ENCODE results near the gene AXIN1. TPM values are rescaled to one million over a fixed set of nuclear protein-coding genes. Genes with fewer than 3 reads are reported as not detected.

The AXIN1 gene
- total RNA-seq, 1 experiment from 2014 or later, result 49.8 TPM

DNA sequence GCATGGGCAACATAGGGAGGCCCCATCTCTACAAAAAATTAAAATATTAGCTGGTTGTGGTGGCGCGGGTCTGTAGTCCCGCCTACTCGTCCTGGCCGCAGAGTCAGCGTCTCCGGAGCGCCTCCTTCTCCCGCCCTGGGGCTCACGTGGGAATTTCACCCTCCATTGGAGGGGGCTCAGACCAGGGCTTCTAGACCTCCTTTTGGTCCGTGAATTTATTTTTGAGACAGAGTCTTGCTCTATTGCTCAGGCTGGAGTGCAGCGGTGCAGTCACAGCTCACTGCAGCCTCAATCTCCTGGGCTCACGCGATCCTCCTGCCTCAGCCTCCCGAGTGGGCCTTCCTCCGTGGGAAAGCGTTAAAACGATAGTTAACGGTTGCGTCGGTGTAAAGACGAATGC lies 44.1 kb upstream of the AXIN1 start:
- Mint-ChIP-seq H3K9me3 (ENCODE audit: low read depth, unreplicated experiment) (no peaks in the 10 kb centered on the region), H3K36me3 (ENCODE audit: insufficient read depth, unreplicated experiment) (peaks cover 56% of the 10 kb centered on the region), H3K4me1 (ENCODE audit: low read depth, unreplicated experiment) (peaks cover 9% of the 10 kb centered on the region), H3K27me3 (ENCODE audit: unreplicated experiment) (no peaks in the 10 kb centered on the region), H3K4me3 (ENCODE audit: low read depth, unreplicated experiment) (peak overlapping the region; percentile 63), H3K27ac (ENCODE audit: unreplicated experiment) (peak overlapping the region; percentile 74)
- no peak for DNase-seq
- CTCF ChIA-PET, result no interaction called here
- intact Hi-C loops (cut with micrococcal nuclease; ENCODE audit: unreplicated experiment), result loop anchor here (2.0 kb wide), 1 partner anchor 14 kb away; no protein-coding TSS in a partner anchor
- TF ChIP-seq, protein P1, sequence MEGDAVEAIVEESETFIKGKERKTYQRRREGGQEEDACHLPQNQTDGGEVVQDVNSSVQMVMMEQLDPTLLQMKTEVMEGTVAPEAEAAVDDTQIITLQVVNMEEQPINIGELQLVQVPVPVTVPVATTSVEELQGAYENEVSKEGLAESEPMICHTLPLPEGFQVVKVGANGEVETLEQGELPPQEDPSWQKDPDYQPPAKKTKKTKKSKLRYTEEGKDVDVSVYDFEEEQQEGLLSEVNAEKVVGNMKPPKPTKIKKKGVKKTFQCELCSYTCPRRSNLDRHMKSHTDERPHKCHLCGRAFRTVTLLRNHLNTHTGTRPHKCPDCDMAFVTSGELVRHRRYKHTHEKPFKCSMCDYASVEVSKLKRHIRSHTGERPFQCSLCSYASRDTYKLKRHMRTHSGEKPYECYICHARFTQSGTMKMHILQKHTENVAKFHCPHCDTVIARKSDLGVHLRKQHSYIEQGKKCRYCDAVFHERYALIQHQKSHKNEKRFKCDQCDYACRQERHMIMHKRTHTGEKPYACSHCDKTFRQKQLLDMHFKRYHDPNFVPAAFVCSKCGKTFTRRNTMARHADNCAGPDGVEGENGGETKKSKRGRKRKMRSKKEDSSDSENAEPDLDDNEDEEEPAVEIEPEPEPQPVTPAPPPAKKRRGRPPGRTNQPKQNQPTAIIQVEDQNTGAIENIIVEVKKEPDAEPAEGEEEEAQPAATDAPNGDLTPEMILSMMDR (IDR thresholded peaks at IDR 0.05; ENCODE audit: unreplicated experiment), result no peak
- BruUV-seq (replicated peaks), result no TSS peak

DNA sequence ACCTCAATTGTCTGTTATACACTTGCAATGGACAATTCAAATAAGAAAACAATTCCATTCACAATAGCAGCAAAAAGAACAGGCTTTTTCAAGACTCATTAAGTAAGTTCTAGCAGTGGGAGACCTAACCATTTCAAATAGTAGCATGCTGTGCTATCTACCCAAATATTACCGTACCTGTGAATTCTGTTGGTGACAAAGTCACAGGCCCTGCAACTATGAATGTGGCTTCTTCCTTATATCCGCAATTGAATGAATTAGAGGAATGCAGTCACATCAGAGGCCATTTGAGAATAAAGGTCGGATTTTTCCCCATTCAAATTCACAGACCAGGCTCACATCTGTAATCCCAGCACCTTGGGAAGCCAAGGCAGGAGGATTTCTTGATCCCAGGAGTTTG lies 43.7 kb upstream of the AXIN1 start:
- Mint-ChIP-seq H3K4me3 (ENCODE audit: low read depth, unreplicated experiment) (peak overlapping the region; percentile 63), H3K27me3 (ENCODE audit: unreplicated experiment) (no peaks in the 10 kb centered on the region), H3K36me3 (ENCODE audit: insufficient read depth, unreplicated experiment) (peaks cover 52% of the 10 kb centered on the region), H3K9me3 (ENCODE audit: low read depth, unreplicated experiment) (no peaks in the 10 kb centered on the region), H3K27ac (ENCODE audit: unreplicated experiment) (peak overlapping the region; percentile 74), H3K4me1 (ENCODE audit: low read depth, unreplicated experiment) (peaks cover 9% of the 10 kb centered on the region)
- CTCF ChIA-PET, result no interaction called here
- BruUV-seq (replicated peaks), result no TSS peak
- DNase-seq, result no peak
- intact Hi-C loops (cut with micrococcal nuclease; ENCODE audit: unreplicated experiment), result loop anchor here (2.0 kb wide), 1 partner anchor 13 kb away; no protein-coding TSS in a partner anchor
- TF ChIP-seq, protein P1 (IDR thresholded peaks at IDR 0.05; ENCODE audit: unreplicated experiment), result no peak

DNA sequence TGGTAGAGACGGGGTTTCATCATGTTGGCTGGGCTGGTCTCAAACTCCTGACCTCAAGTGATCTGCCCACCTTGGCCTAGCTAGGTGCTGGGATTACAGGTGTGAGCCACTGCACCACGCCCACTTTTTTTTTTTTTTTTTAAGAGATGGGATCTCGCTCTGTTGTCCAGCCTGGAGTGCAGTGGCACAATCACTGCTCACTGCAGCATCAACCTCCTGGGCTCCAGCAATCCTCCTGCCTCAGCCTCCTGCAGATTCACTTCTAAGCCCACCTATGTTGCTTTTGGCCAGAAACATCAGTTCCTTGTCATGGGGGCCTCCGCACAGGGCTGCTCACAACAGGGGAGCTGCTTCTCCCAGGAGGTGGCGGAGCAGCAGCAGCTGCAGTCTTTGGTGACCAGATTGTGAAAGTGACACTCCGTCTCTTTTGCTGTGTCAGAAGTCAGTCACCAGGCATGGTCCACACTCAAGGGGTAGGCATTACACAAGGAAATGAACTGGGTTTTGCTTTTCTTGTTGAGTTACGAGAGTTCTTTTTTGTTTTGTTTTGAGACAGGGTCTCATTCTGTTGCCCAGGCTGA lies 40.0 kb upstream of the AXIN1 start:
- no peak overlapping the region for H3K4me3 Mint-ChIP-seq (ENCODE audit: low read depth, unreplicated experiment)

DNA sequence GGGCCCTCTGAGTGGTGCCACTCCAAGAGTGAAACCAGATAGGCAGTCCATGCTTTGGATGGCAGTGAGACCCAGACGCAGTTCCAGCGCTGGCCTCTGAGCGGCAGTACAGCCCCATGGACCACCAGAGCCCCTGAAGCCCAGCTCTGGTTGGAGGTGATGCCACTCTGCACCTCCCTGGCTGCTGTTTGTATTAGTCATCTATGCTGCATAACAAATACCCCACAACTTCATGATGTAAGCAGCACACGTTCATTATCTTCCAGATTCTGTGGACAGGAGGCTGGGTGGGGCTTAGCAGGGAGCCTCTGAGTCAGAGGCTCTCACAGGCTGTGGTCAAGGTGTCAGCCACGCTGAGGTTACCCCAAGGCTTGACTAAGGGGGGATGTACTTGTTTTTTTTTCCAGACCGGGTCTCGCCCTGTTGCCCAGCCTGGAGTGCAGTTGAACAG lies 39.4 kb upstream of the AXIN1 start:
- Mint-ChIP-seq H3K27me3 (ENCODE audit: unreplicated experiment) (no peaks in the 10 kb centered on the region), H3K36me3 (ENCODE audit: insufficient read depth, unreplicated experiment) (peaks cover 26% of the 10 kb centered on the region), H3K4me3 (ENCODE audit: low read depth, unreplicated experiment) (no peak overlapping the region), H3K4me1 (ENCODE audit: low read depth, unreplicated experiment) (no peaks in the 10 kb centered on the region), H3K9me3 (ENCODE audit: low read depth, unreplicated experiment) (no peaks in the 10 kb centered on the region), H3K27ac (ENCODE audit: unreplicated experiment) (no peak overlapping the region)
- intact Hi-C loops (cut with micrococcal nuclease; ENCODE audit: unreplicated experiment), result no loop called here
- no TSS peak for BruUV-seq (replicated peaks)
- peak; percentile 71 for DNase-seq
- TF ChIP-seq, protein P1 (IDR thresholded peaks at IDR 0.05; ENCODE audit: unreplicated experiment), result peak; percentile 61
- CTCF ChIA-PET, result interaction anchor here (0.5 to 1.4 kb wide), 2 partner anchors 96 to 103 kb away, joined by 3 read pairs; no protein-coding TSS in a partner anchor

More for the DNA sequence above, 40.0 kb upstream of the AXIN1 start:
- no TSS peak for BruUV-seq (replicated peaks)
- DNase-seq, result no peak
- H3K9me3 Mint-ChIP-seq (ENCODE audit: low read depth, unreplicated experiment), result no peaks in the 10 kb centered on the region
- intact Hi-C loops (cut with micrococcal nuclease; ENCODE audit: unreplicated experiment), result no loop called here
- H3K27ac Mint-ChIP-seq (ENCODE audit: unreplicated experiment), result no peak overlapping the region
- TF ChIP-seq, protein P1 (IDR thresholded peaks at IDR 0.05; ENCODE audit: unreplicated experiment), result no peak
- H3K36me3 Mint-ChIP-seq (ENCODE audit: insufficient read depth, unreplicated experiment), result peaks cover 28% of the 10 kb centered on the region
- no peaks in the 10 kb centered on the region for H3K27me3 Mint-ChIP-seq (ENCODE audit: unreplicated experiment)
- H3K4me1 Mint-ChIP-seq (ENCODE audit: low read depth, unreplicated experiment), result no peaks in the 10 kb centered on the region
- CTCF ChIA-PET, result interaction anchor here (1.4 kb wide), 1 partner anchor 95 kb away, joined by 3 read pairs; no protein-coding TSS in a partner anchor

Measured in Calu3 (cell line).